ENCODE results near the gene AK8.

AK8 gene

GRCh38 chr9:132898051-132898450 is 20.0 kb upstream of the AK8 start:
- in situ Hi-C loops (cut with MboI; ENCODE audit: low pct_unique_long_range_greater_than_20kb, low sequenced_read_pairs, unreplicated experiment) = no loop called here

GRCh38 chr9:132896906-132897305 is 18.8 kb upstream of the AK8 start:
- TF ChIP-seq CTCF (IDR thresholded peaks at IDR 0.05; ENCODE audit: extremely low read depth, insufficient read depth, missing control alignments) = no peak
- no peak for DNase-seq (ENCODE audit: low spot score)
- in situ Hi-C loops (cut with MboI; ENCODE audit: low pct_unique_long_range_greater_than_20kb, low sequenced_read_pairs, unreplicated experiment) = no loop called here

More at GRCh38 chr9:132898051-132898450, 20.0 kb upstream of the AK8 start:
- no peak for DNase-seq (ENCODE audit: low spot score)
- TF ChIP-seq CTCF (IDR thresholded peaks at IDR 0.05; ENCODE audit: extremely low read depth, insufficient read depth, missing control alignments) = no peak

- no peak for TF ChIP-seq CTCF (IDR thresholded peaks at IDR 0.05; ENCODE audit: extremely low read depth, insufficient read depth, missing control alignments)
- in situ Hi-C loops (cut with MboI; ENCODE audit: low pct_unique_long_range_greater_than_20kb, low sequenced_read_pairs, unreplicated experiment) = no loop called here
- no peak for DNase-seq (ENCODE audit: low spot score)
Observed at GRCh38 chr9:132896264-132896663, 18.2 kb upstream of the AK8 start.

GRCh38 chr9:132894862-132895835 is 17.1 kb upstream of the AK8 start:
- TF ChIP-seq CTCF (IDR thresholded peaks at IDR 0.05; ENCODE audit: extremely low read depth, insufficient read depth, missing control alignments) = no peak
- in situ Hi-C loops (cut with MboI; ENCODE audit: low pct_unique_long_range_greater_than_20kb, low sequenced_read_pairs, unreplicated experiment) = no loop called here
- DNase-seq (ENCODE audit: low spot score) = no peak

GRCh38 chr9:132894346-132894745 is 16.3 kb upstream of the AK8 start:
- no peak for TF ChIP-seq CTCF (IDR thresholded peaks at IDR 0.05; ENCODE audit: extremely low read depth, insufficient read depth, missing control alignments)
- no peak for DNase-seq (ENCODE audit: low spot score)
- in situ Hi-C loops (cut with MboI; ENCODE audit: low pct_unique_long_range_greater_than_20kb, low sequenced_read_pairs, unreplicated experiment) = no loop called here

GRCh38 chr9:132892400-132892799 is 14.3 kb upstream of the AK8 start:
- no peak for DNase-seq (ENCODE audit: low spot score)
- in situ Hi-C loops (cut with MboI; ENCODE audit: low pct_unique_long_range_greater_than_20kb, low sequenced_read_pairs, unreplicated experiment) = no loop called here
- no peak for TF ChIP-seq CTCF (IDR thresholded peaks at IDR 0.05; ENCODE audit: extremely low read depth, insufficient read depth, missing control alignments)

All from GM13977 (cell line).